H1 (cell line): ENCODE measurements around the gene BGLAP.
A peak's percentile ranks its signal among the peaks of the same experiment; 100 is the strongest.

Experiments
- BRCA1 ChIP-seq: IDR thresholded peaks from 2 replicates; pipeline ENCODE4 v1.6.1; 2012; ENCODE audit warnings: low read depth, low read length, improper control_type of control experiment
- CTCF ChIP-seq, 3 experiments: IDR thresholded peaks; 1 replicate in 2 of 3; 2 replicates in 1 of 3; pipeline versions ENCODE4 v1.5.1 to v1.6.1; 2011; ENCODE audit warnings: low read length in 3 of 3, mild to moderate bottlenecking in 3 of 3, inconsistent platforms in 2 of 3, low read depth in 1 of 3, moderate library complexity in 1 of 3; ENCODE audit not compliant: insufficient read depth in 1 of 3; ENCODE audit errors: control extremely low read depth in 1 of 3
- EZH2 ChIP-seq: fragments of 200-600 bp; sonication (generic); IDR thresholded peaks from 2 replicates; pipeline ENCODE4 v1.7.1; 2012; ENCODE audit warnings: low read depth, mild to moderate bottlenecking, moderate library complexity, low read length, inconsistent platforms; ENCODE audit not compliant: severe bottlenecking
- MAFK ChIP-seq: IDR thresholded peaks from 2 replicates; pipeline ENCODE4 v1.6.1; 2012; ENCODE audit warnings: low read depth, mild to moderate bottlenecking, improper control_type of control experiment, low read length
- POLR2A ChIP-seq, 2 experiments: IDR thresholded peaks; 1 replicate in 1 of 2; 2 replicates in 1 of 2; pipeline ENCODE4 v1.6.1; 2011; ENCODE audit warnings: low read depth in 2 of 2, low read length in 2 of 2, mild to moderate bottlenecking in 2 of 2; ENCODE audit errors: control extremely low read depth in 1 of 2
- POLR2AphosphoS5 ChIP-seq: IDR thresholded peaks from 2 replicates; pipeline ENCODE4 v1.6.1; 2011; ENCODE audit warnings: low read depth, low read length
- RAD21 ChIP-seq, 2 experiments: IDR thresholded peaks in 1 of 2; conservative IDR thresholded peaks in 1 of 2; 2 replicates each; pipeline ENCODE4 v1.6.1; 2011; ENCODE audit warnings: low read depth in 2 of 2, low read length in 2 of 2, improper control_type of control experiment in 1 of 2, inconsistent platforms in 1 of 2, mild to moderate bottlenecking in 1 of 2, moderate library complexity in 1 of 2
- SIN3A ChIP-seq, 2 experiments: IDR thresholded peaks in 1 of 2; conservative IDR thresholded peaks in 1 of 2; 2 replicates each; pipeline ENCODE4 v1.6.1; 2011 to 2012; ENCODE audit warnings: low read length in 2 of 2, improper control_type of control experiment in 1 of 2, low read depth in 1 of 2, mild to moderate bottlenecking in 1 of 2
- TAF1 ChIP-seq: IDR thresholded peaks from 2 replicates; pipeline ENCODE4 v1.6.1; 2011; ENCODE audit warnings: mild to moderate bottlenecking, low read depth, low read length
- TBP ChIP-seq: IDR thresholded peaks from 2 replicates; pipeline ENCODE4 v1.6.1; 2011; ENCODE audit warnings: low read depth, low read length, improper control_type of control experiment
- ZNF274 ChIP-seq: IDR thresholded peaks from 2 replicates; pipeline ENCODE4 v1.7.0; 2012; ENCODE audit warnings: low read length, borderline replicate concordance; ENCODE audit errors: extremely low read depth
- TF ChIP-seq, protein P1 (sequence below): IDR thresholded peaks from 2 replicates; pipeline ENCODE4 v1.6.1; 2012; ENCODE audit warnings: inconsistent platforms

DNA sequence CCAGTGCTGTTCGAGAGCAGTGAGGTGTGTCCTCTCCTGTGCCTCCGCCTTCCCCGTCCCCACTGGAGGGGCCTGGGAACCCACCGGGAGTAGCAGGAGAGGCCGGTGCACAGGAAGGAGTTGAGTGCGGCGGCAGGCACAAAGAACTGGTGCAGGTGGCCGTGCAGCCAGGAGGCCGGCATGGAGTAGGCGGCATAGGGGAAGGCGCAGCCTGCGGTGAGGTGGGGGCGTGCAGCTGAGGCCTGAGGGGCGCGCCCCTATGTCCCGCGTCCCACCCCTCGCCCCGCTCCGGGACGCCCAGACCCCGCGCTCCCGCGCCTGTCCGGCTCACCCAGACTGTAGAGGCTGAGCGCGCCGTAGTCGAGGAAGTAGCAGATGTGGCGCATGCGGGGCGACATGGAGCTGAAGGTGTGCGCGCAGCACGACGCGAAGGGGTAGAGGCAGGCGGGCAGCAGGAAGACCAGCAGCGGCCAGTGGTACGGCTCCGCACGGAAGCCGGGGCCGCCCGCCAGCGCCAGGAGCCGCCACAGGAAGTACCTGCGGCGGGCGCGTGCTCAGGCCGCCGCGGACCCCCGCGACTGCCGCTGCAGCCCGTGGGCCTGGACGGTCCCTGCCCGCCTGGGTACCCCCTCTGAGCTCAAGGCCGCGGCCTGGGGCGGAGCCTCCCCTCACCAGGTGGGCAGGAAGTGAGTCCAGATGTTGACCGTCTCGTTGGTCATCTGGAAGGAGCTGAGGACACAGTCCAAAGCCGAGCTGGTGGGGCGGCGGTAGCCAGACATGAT, 3.7 kb downstream of the BGLAP start:
- no peak for TF ChIP-seq EZH2
- TF ChIP-seq CTCF (IDR thresholded peaks at IDR 0.05; ENCODE audit: control extremely low read depth in 1 of 3, insufficient read depth in 1 of 3, low read depth in 1 of 3, low read length in 3 of 3): no peak
- no peak for TF ChIP-seq TBP
- no peak for TF ChIP-seq ZNF274
- TF ChIP-seq BRCA1: no peak
- no peak for TF ChIP-seq MAFK
- TF ChIP-seq POLR2AphosphoS5: peak; percentile 15
- no peak for TF ChIP-seq POLR2A (IDR thresholded peaks at IDR 0.05; ENCODE audit: control extremely low read depth in 1 of 2, low read depth in 2 of 2, low read length in 2 of 2)
- no peak for TF ChIP-seq RAD21 (IDR thresholded peaks at IDR 0.05 in 1 of 2, conservative IDR thresholded peaks at IDR 0.05 in 1 of 2; ENCODE audit: low read depth in 2 of 2, low read length in 2 of 2)
- no peak for TF ChIP-seq SIN3A (conservative IDR thresholded peaks at IDR 0.05 in 1 of 2, IDR thresholded peaks at IDR 0.05 in 1 of 2; ENCODE audit: low read depth in 1 of 2, low read length in 2 of 2)
- TF ChIP-seq, protein P1, sequence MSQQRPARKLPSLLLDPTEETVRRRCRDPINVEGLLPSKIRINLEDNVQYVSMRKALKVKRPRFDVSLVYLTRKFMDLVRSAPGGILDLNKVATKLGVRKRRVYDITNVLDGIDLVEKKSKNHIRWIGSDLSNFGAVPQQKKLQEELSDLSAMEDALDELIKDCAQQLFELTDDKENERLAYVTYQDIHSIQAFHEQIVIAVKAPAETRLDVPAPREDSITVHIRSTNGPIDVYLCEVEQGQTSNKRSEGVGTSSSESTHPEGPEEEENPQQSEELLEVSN: peak; percentile 47
- no peak for TF ChIP-seq TAF1
